Astrocyte of the cerebellum (primary cell): ENCODE data around the gene BCLAF3.

ENCODE experiments used
- DNase-seq: peaks from one replicate; pipeline ENCODE4 v3.0.0-alpha.2; 2011; ENCODE audit warnings: low read depth
- H3K4me3 ChIP-seq: 2 replicates; pipeline ENCODE4 v1.5.1; 2011; ENCODE audit warnings: mild to moderate bottlenecking, low read depth, low read length, moderate library complexity
- CTCF ChIP-seq: IDR thresholded peaks from 2 replicates; pipeline ENCODE4 v1.5.1; 2012; ENCODE audit warnings: low read length, low read depth, moderate library complexity, mild to moderate bottlenecking; ENCODE audit errors: missing control alignments
- in situ Hi-C: cut with HindIII; loops from 2 replicates; pipeline ENCODE4 v1.10.0; 2017; ENCODE audit warnings: low sequenced_read_pairs

Gene BCLAF3

GRCh38 chrX:19990556-19991349 is at the start of gene BCLAF3:
Gene BCLAF3, minus strand, starts transcription at chrX:19991061. Its CDS starts 20,797 bp downstream, at chrX:19970264.
- TF ChIP-seq CTCF = peak; percentile 66
- DNase-seq = peak; percentile 55
- in situ Hi-C loops = no loop called here
- H3K4me3 ChIP-seq = peak within 1 kb of the TSS; percentile 49

DNA sequence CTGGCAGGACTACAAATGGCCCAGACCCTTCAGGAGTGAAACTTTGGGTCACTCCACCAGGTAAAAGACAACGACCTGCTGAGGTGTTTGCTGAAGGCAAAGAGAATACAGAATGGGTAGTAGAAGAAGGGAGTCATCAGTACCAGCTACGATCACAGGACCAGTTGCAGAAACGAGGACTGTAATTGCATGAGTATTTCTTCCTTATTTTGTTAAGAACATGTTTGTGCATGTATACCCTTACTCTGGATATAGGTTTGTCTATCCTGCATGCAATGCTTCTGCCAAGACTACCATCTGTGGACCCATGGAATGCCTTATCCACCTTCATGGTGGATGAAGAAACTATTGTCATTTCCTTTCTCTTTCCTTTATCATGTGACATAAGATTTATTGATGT is 48.1 kb upstream of the BCLAF3 start:
- DNase-seq = no peak
- TF ChIP-seq CTCF = no peak
- H3K4me3 ChIP-seq = no peak overlapping the region
- in situ Hi-C loops = no loop called here

DNA sequence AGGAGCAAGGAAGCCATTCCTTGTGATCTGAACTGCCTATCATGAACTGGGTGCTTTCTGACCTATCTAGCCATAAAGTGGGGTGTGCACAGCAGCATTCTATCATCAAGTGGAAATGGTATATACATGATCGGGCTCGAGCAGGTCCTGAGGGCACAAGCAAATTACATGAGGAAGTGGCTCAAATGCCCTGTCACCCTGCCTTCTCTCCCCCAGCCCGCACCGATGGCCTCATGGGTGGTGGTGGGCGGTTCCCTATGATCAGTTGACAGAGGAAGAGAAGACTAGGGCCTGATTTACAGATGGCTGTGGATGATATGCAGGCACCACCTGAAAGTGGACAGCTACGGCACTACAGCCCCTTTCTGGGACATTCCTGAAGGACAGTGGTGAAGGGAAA is 46.3 kb upstream of the BCLAF3 start:
- TF ChIP-seq CTCF = no peak
- H3K4me3 ChIP-seq = no peak overlapping the region
- no peak for DNase-seq
- in situ Hi-C loops = no loop called here

- in situ Hi-C loops = no loop called here
- DNase-seq = no peak
- TF ChIP-seq CTCF = no peak
- H3K4me3 ChIP-seq = no peak overlapping the region
These were observed 41.3 kb upstream of the BCLAF3 start for GRCh38 chrX:20032201-20032600.

- in situ Hi-C loops = no loop called here
- DNase-seq = no peak
- H3K4me3 ChIP-seq = no peak overlapping the region
- TF ChIP-seq CTCF = no peak
These were observed 38.9 kb upstream of the BCLAF3 start for GRCh38 chrX:20029728-20030127.

- in situ Hi-C loops = no loop called here
- DNase-seq = no peak
- no peak overlapping the region for H3K4me3 ChIP-seq
- TF ChIP-seq CTCF = no peak
These were observed 37.7 kb upstream of the BCLAF3 start for GRCh38 chrX:20028588-20028987.
